ENCODE results near the gene MAPRE2. TPM values are rescaled to one million over a fixed set of nuclear protein-coding genes. Genes with fewer than 3 reads are reported as not detected.

The MAPRE2 gene
- total and polyA plus RNA-seq, 2 of the 13 experiments (the other 11 are each of a cell fraction or from before 2014, with no cell fraction given): 34.5 to 67.9 TPM

- no peaks in the 10 kb centered on the region for H3K9me3 ChIP-seq (ENCODE audit: low read length)
- no peaks in the 10 kb centered on the region for H3K36me3 ChIP-seq (replicated peaks in 1 of 2; ENCODE audit: control insufficient read depth in 1 of 2, insufficient read depth in 2 of 2, low read length in 2 of 2)
- H3K9ac ChIP-seq (ENCODE audit: insufficient read depth, low read depth, low read length): no peak overlapping the region
- intact Hi-C loops (cut with micrococcal nuclease; ENCODE audit: unreplicated experiment) (no loop called here), in situ Hi-C loops (cut with HindIII; ENCODE audit: extremely low pct_ligation_motif_present, low pct_unique_long_range_greater_than_20kb) (no loop called here)
- H3K4me2 ChIP-seq (ENCODE audit: low read depth, low read length): no peak overlapping the region
- H3K79me2 ChIP-seq (ENCODE audit: insufficient read depth, low read length): peaks cover 56% of the 10 kb centered on the region
- FAIRE-seq (no peak), DNase-seq (ENCODE audit: low spot score) (no peak), ATAC-seq (no peak)
- H4K20me1 ChIP-seq (ENCODE audit: insufficient read depth, low read length): no peaks in the 10 kb centered on the region
- H3K4me3 ChIP-seq (replicated peaks in 1 of 3; ENCODE audit: insufficient read depth in 1 of 3, low read depth in 2 of 3, low read length in 3 of 3): no peak overlapping the region
- H3K27me3 ChIP-seq (ENCODE audit: control insufficient read depth in 1 of 2, insufficient read depth in 2 of 2, low read length in 2 of 2): no peaks in the 10 kb centered on the region
- BruUV-seq (replicated peaks): no TSS peak
- H2AFZ ChIP-seq (ENCODE audit: low read length): no peak overlapping the region
- ChIA-PET POLR2A (no interaction called here), CTCF (ENCODE audit: low intra/inter-chr PET ratio, low total read pairs) (no interaction called here)
- peaks cover 55% of the 10 kb centered on the region for H3K4me1 ChIP-seq (ENCODE audit: insufficient read depth, low read length)
- no peak overlapping the region for H3K27ac ChIP-seq (ENCODE audit: extremely low read length, insufficient read depth, low read length)
- 84% methylated on average over 9 of the region's 9 CpGs for WGBS (ENCODE audit: low lambda C conversion rate)
- peak; percentile 29; the same call in 1 of the 2 replicates for TF ChIP-seq ZMYM4 (CRISPR knock-in tag; IDR thresholded peaks at IDR 0.05)
- TF ChIP-seq, protein P1, sequence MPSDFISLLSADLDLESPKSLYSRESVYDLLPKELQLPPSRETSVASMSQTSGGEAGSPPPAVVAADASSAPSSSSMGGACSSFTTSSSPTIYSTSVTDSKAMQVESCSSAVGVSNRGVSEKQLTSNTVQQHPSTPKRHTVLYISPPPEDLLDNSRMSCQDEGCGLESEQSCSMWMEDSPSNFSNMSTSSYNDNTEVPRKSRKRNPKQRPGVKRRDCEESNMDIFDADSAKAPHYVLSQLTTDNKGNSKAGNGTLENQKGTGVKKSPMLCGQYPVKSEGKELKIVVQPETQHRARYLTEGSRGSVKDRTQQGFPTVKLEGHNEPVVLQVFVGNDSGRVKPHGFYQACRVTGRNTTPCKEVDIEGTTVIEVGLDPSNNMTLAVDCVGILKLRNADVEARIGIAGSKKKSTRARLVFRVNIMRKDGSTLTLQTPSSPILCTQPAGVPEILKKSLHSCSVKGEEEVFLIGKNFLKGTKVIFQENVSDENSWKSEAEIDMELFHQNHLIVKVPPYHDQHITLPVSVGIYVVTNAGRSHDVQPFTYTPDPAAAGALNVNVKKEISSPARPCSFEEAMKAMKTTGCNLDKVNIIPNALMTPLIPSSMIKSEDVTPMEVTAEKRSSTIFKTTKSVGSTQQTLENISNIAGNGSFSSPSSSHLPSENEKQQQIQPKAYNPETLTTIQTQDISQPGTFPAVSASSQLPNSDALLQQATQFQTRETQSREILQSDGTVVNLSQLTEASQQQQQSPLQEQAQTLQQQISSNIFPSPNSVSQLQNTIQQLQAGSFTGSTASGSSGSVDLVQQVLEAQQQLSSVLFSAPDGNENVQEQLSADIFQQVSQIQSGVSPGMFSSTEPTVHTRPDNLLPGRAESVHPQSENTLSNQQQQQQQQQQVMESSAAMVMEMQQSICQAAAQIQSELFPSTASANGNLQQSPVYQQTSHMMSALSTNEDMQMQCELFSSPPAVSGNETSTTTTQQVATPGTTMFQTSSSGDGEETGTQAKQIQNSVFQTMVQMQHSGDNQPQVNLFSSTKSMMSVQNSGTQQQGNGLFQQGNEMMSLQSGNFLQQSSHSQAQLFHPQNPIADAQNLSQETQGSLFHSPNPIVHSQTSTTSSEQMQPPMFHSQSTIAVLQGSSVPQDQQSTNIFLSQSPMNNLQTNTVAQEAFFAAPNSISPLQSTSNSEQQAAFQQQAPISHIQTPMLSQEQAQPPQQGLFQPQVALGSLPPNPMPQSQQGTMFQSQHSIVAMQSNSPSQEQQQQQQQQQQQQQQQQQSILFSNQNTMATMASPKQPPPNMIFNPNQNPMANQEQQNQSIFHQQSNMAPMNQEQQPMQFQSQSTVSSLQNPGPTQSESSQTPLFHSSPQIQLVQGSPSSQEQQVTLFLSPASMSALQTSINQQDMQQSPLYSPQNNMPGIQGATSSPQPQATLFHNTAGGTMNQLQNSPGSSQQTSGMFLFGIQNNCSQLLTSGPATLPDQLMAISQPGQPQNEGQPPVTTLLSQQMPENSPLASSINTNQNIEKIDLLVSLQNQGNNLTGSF (CRISPR knock-in tag; IDR thresholded peaks at IDR 0.05): no peak
- TF ChIP-seq, protein P2, sequence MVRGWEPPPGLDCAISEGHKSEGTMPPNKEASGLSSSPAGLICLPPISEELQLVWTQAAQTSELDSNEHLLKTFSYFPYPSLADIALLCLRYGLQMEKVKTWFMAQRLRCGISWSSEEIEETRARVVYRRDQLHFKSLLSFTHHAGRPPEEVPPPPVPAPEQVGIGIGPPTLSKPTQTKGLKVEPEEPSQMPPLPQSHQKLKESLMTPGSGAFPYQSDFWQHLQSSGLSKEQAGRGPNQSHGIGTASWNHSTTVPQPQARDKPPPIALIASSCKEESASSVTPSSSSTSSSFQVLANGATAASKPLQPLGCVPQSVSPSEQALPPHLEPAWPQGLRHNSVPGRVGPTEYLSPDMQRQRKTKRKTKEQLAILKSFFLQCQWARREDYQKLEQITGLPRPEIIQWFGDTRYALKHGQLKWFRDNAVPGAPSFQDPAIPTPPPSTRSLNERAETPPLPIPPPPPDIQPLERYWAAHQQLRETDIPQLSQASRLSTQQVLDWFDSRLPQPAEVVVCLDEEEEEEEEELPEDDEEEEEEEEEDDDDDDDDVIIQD (CRISPR knock-in tag; IDR thresholded peaks at IDR 0.05; ENCODE audit: low read depth): 0 out of 2 replicates have a peak, but pooled peaks have one; percentile 25
- no peak for TF ChIP-seq U2AF2 (IDR thresholded peaks at IDR 0.05; ENCODE audit: low read depth, low read length)
- TF ChIP-seq RBM39 (IDR thresholded peaks at IDR 0.05; ENCODE audit: low read depth, low read length, poor library complexity, severe bottlenecking): no peak
- peak; percentile 63 for TF ChIP-seq POGZ (CRISPR knock-in tag; IDR thresholded peaks at IDR 0.05)
- TF ChIP-seq PRPF4 (IDR thresholded peaks at IDR 0.05; ENCODE audit: low read depth, low read length, poor library complexity, severe bottlenecking): no peak
- TF ChIP-seq HES4 (CRISPR knock-in tag; IDR thresholded peaks at IDR 0.05; ENCODE audit: borderline replicate concordance): no peak
- TF ChIP-seq HOXA3 (CRISPR knock-in tag; IDR thresholded peaks at IDR 0.05): no peak
- no peak for TF ChIP-seq HMGA1 (CRISPR knock-in tag; conservative IDR thresholded peaks at IDR 0.05)
- no peak for TF ChIP-seq ZNF431 (CRISPR knock-in tag; IDR thresholded peaks at IDR 0.05; ENCODE audit: borderline replicate concordance, low read depth)
- TF ChIP-seq NR2C2 (CRISPR knock-in tag; IDR thresholded peaks at IDR 0.05; ENCODE audit: borderline replicate concordance): no peak
- no peak for TF ChIP-seq PAXIP1 (CRISPR knock-in tag; conservative IDR thresholded peaks at IDR 0.05)
Observed at GRCh38 chr18:35060122-35060815, 19.1 kb downstream of the MAPRE2 start.

Measured in HepG2 (cell line).